Fibroblast of skin of left biceps (primary cell): ENCODE data around the gene SMIM1.
"Not testable (repeated sequence)": the region's sequence is repeated elsewhere in the genome, so short reads cannot be mapped to it uniquely, and the experiment has no call there.

Experiments
- DNase-seq, 2 experiments: peaks; one replicate each; pipeline ENCODE4 v3.0.0-alpha.2; 2013; ENCODE audit warnings: low read depth in 2 of 2

The SMIM1 gene

DNA sequence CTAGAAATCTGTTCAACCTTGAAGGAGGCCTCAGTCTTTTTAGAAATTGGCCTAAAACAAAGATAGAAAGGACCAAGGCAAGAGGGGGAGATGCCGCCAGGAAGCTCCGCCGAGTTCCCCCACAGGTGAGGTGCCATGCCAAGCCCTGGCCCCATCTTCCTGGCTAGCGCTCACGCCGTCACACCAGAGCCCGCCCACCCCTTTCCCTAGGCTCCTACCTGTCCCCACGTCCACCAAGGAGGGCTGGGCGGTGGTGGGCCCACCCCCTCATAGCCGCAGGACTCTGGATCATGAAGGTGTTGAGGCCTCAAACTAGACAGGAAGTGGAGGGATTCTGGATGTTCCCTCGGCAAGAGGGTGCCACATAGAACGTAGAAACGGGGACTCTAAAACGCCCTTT lies 35.8 kb upstream of the SMIM1 start:
- no peak for DNase-seq

DNA sequence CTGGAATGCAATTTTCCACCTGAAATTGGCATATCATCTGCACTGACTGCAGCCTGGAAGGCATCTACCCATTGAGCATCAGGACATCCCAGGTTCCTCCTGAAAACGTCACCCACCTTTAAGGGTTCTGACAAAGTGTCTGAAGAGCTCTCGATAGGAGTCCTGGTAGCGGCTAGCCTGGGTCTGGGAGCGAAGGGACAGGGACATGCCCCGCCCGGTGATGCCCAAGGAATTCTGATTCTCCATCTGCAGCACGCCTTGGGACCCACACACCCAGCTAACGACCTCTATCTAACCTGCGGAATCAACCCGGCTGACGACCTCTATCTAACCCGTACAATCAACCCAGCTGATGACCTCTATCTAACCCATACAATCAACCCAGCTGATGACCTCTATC lies 33.6 kb upstream of the SMIM1 start:
- no peak for DNase-seq

GRCh38 chr1:3740042-3740441 lies 32.5 kb upstream of the SMIM1 start:
- no peak for DNase-seq

- no peak for DNase-seq
Measured at GRCh38 chr1:3740752-3741151, 31.8 kb upstream of the SMIM1 start.

DNA sequence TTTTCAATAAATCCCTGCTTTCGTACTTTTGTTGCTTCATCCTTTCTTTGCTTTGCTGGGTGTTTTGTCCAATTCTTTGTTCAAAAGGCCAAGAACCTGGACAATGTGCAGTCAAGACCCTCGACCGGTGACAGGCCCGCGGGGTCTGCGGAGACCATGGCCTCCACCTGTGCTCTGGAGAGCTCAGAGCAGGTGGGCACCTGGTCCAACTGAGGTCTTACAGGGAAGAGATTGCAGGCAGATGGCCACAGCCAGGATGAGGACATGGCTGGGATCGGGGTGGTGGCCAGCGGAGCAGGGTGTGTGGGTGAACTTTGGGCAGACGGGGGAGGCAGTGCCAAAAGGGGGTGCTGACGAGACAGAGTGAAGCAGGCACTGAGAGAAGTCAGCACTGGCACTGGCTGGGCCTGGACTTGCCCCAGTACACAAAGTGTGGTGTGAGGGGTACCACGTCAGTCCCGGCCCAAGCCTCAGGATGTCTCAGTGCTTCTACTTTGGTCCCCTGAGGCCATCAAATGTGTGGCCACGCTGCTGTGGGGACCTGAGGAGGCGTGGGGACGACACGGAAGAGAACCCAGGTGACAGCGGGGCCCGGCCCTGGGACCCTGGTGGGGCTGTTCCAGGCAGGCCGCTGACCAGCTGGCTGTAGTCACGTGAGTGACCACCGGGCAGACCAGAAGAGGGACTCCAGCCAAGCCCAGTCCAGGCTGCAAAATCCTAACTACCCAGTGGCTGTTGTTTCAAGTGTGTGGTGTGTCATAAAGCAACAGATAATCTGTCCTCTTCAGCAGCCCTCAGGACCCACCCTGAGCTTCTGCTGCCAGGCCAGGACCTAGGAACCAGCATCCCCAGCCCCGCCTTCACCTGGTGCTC lies 30.7 kb upstream of the SMIM1 start:
- DNase-seq = no peak

- no peak for DNase-seq
Measured at GRCh38 chr1:3742439-3743298, 29.9 kb upstream of the SMIM1 start.

- DNase-seq = no peak
Measured at GRCh38 chr1:3743421-3743820, 29.1 kb upstream of the SMIM1 start.

DNA sequence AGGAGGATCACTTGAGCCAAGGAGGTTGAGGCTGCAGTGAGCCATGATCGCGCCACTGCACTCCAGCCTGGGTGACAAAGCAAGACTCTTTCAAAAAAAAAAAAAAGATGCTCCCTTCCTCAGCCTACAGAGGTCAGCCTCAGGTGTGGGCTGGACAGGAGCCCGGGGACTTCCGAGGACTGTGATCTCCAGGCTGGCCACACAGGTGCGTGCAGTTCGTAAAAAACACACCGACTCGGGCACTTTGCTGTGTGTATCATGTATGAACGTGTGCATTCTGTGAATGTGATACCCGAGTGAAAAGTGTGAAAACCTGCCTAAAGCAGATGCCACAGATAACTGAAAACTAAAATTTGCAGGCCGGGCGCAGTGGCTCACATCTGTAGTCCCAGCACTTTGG lies 28.7 kb upstream of the SMIM1 start:
- DNase-seq = no peak

DNA sequence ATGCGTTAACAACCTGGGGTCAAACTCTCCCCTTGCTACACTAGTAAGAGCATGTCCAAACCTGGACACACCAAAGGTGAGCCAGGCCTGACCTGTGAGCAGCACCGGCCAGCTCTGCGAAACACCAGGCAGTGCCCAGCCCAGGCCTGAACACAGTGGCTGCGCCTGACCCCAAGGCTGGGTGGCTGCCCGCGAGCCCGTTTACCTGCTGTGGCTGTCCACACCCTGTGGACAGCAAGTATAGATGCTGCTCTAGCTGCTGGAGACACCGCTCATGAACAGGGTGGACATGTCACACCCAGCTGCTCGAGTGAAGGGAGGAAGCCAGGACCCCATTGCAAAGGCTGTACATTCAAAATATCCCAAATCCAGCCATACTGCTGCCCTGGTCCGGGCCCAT lies 27.9 kb upstream of the SMIM1 start:
- DNase-seq = no peak

DNA sequence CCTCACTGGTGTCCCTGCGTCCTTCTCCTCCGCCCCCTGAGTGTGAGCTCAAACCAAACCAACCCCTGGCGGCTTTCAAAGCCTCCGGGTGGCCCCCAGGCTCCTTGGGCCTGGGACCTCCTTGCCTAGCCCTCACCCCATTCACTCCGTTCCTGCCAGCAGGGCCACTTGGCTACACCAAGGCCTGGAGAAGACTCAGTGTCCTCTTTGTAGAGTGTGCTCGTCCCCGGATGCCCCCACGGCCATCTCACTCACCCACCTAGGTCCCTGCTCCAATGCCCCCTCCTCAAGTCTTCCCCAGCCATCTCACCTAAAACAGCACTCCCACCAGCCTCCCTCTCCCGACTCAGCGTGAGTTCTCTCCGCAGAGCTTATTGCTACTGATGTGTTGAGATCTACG lies 27.5 kb upstream of the SMIM1 start:
- DNase-seq = no peak

- DNase-seq = no peak
Measured at GRCh38 chr1:3745590-3746381, 26.8 kb upstream of the SMIM1 start.

- no peak for DNase-seq
Measured at GRCh38 chr1:3746389-3746829, 26.1 kb upstream of the SMIM1 start.

DNA sequence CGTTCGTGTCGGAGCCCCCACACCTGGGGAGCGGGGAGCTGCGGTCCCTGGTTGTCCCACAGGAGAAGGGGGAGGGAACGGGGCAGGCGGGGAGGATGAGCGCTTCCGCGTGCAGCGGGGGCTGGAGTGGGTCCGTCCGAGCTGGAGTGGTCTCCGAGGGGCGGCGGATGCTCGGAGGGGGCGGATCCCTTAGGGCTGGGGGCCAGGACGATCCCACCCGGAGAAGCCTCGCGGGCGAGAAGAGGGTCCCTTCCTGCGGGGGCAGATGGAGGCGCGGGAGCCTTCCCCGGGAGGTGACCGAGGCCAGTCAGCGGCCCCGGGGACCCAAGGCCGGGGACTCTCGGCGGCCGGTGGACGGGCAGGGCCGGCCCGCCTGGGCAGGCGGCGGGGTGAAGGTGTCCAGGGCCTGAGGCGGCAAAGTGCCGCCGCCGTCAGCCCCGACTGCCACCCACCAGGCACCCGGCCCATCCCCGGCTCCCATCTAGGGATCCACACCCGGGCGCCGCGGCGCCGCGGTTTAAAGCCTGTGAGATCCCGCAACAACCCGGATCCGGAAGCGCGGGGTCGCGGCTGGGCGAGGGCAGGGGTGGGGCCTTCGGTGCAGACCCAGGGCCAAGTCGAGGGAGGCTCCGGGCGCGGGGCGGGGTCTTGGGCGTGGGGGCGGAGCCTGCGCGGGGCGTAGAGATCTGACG lies 25.6 kb upstream of the SMIM1 start:
- DNase-seq = peak; percentile 22 to 35

DNA sequence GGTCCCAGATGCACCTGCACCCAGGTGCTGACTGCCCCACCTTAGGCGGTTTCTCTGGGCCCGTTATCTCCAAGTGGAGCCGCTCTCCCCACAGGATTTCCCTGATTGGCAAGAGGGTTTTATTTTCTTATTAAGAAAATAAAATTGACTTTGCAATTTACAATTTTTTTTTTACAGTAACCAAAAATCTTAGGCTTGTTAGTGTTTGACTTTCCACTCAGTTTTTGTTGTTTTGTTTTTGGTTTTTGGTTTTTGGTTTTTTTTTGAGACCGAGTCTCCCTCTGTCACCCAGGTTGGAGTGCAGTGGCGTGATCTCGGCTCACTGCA lies 25.1 kb upstream of the SMIM1 start:
- no peak for DNase-seq

DNA sequence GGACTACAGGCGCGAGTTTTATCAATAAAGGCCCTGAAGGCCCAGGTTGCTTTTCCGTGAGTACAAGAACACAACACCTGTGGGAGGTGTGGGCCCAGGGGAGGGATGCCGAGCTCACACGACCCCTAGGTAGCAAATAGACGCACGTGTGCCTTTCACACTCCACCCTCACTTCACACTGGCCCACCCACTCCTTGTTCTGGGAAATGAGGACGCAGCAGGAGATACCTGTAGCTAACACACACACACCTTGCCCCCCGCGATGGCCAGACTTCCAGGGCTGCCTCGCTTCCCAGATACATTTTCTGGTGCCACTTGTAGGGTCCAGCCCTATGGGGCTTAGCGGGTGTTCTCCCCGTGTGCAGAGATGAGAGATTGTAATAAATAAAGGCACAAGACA lies 24.6 kb upstream of the SMIM1 start:
- DNase-seq = no peak

DNA sequence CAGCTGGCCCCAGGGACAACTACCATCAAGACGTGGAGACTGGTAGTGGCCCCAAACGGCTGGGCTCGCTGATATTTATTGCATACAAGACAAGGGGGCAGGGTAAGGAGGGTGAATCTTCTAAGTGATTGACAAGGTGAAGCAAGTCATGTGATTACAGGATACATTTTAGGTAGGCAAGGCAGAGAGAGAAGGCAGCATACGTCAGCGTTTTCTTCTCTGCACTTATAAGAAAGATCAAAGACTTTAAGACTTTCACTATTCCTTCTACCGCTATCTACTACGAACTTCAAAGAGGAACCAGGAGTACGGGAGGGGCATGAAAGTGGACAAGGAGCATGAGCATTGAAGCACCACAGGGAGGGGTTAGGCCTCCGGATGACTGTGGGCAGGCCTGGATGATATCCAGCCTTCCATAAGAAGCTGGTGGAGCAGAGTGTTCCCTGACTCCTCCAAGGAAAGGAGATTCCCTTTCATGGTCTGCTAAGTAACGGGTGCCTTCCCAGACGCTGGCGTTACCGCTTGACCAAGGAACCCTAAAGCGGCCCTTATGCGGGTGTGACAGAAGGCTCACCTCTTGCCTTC lies 24.1 kb upstream of the SMIM1 start:
- DNase-seq = not testable (repeated sequence)

- no peak for DNase-seq
Measured at GRCh38 chr1:3749512-3749911, 23.0 kb upstream of the SMIM1 start.

GRCh38 chr1:3750741-3751140 lies 21.8 kb upstream of the SMIM1 start:
- DNase-seq = no peak

- DNase-seq = no peak
Measured at GRCh38 chr1:3752400-3752945, 20.1 kb upstream of the SMIM1 start, which contains the start of gene CCDC27. Gene CCDC27 (plus strand): TSS chr1:3752450. CDS start chr1:3752482, 32 bp downstream.

DNA sequence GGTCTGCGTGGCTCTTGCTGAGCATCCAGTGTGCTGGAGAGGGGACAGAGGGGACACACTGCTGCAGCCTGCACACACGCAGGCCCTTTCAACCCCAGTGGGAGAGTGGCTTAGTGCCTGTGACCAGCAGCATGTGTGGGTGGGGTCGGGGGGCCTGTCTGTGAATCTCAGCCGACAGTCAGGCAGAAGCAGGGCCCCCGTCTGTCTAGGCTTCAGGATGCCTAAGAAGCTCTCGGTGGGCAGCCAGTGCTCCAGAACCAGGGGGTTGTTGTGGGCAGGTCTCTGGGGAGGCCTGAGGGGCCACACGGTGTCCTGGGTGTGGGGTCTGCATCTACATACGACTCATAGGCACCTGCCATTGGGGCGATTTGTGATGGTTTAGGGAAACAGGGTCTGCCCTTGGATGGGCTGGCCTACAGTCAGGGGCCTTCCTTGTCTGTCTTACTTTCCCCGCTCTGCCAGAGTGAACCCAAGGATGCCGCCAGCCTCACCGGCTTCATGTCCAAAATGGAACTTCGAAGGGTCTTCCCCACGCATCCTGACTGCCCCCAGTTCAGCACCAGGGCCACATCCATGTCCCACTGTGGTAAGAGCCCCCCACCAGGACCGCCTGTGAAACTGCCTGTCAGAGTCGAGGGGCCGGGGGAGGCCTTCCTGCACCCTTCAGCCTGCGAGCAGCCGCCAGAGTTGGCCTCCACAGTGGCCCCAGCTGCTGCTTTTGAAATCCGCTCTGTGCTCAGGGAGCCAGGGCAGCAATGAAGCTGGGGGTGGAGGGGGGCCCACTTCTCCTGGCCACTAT lies 18.7 kb upstream of the SMIM1 start:
- no peak for DNase-seq
